ENCODE measurements around the gene TGM4.

TGM4 gene

GRCh38 chr3:44954962-44955361, 80.6 kb downstream of the TGM4 start:
- DNase-seq (ENCODE audit: low spot score): peak; percentile 39

GRCh38 chr3:44955917-44956316, 81.5 kb downstream of the TGM4 start:
- no peak for DNase-seq (ENCODE audit: low spot score)

DNA sequence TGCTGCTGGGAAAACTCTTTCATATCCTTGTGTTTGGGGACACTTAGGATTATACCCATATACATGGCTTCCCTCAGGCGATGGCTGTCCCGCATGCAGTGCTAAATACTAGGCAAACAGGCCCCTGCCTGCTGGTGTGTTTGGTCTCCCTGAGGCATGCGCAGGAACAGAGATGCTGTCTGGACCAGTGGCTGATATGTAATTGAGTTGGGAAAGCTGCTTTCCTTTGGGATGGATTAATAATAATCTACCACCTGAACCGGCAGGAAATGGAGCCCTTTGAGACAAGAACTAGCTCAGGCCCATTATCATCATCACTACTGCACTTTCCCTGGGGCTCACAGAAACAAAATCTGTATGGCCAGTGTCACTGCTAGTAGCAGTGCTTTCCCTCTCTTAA, 83.6 kb downstream of the TGM4 start:
- DNase-seq (ENCODE audit: low spot score): no peak

DNA sequence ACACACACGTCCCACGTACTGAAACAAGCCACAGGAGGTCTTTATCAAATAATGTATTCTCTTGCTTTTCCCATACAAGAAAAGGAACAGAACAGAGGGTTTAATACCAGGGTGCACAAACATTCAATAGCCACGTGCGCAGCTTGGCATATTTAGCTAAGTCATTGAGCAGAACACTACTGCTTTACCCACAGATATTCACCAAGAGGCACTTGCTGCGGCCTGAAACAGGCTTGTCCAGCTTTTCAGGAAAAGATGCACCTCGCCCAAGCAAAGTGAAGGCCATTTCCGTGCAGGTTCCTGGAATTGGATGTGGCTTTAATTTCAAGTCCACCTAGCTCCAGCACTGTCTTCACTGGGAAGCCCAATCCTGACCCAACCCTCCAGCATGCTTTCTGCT, 84.0 kb downstream of the TGM4 start:
- DNase-seq (ENCODE audit: low spot score): no peak

DNA sequence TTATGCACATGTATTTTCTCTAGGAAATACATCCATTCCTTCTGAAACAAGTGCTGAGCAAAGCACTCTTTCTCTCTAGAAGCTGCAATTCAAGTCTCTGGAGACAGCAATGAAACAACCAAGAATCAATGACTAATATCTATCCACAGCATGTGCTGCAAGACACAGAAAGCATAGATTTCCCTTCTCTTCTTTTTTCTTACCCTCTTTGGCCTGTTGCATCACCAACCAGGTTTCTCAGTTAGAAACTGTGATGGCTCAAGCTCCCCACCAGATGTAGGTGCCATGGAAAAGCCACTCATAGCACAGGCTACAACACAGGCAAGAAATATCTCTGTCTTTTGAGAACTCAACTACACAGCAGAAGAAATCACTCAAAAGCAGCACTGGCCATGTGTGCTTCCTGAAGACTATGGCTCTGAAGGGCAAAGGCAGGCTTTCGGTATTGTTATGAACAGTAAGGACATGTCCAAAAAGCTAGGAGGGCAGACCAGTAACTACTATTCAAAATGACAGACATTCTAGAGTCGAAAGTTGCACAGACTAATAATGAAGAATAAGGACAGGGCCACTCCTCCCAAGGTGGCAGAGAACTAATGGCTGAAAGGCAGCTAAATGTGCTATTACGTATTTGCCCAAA, 86.1 kb downstream of the TGM4 start:
- DNase-seq (ENCODE audit: low spot score): no peak

DNA sequence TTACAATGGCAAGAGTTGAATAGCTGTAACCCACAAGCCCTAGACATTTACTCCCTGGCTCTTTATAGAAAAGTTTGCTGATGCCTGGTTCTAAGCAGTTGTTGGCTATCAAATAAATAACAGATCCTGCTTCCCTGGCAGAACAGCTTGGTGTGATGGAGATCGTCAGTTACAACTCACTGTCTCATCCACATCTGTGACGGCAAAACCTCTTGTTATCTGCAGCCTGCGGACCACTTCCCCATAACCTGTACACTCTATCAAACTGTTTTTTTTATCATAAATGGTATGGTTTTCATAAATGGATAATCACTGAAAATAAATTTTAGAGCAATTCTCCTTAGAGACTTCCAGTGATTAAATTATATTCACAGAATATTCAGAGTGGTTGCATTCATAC, 87.5 kb downstream of the TGM4 start:
- DNase-seq (ENCODE audit: low spot score): no peak

DNA sequence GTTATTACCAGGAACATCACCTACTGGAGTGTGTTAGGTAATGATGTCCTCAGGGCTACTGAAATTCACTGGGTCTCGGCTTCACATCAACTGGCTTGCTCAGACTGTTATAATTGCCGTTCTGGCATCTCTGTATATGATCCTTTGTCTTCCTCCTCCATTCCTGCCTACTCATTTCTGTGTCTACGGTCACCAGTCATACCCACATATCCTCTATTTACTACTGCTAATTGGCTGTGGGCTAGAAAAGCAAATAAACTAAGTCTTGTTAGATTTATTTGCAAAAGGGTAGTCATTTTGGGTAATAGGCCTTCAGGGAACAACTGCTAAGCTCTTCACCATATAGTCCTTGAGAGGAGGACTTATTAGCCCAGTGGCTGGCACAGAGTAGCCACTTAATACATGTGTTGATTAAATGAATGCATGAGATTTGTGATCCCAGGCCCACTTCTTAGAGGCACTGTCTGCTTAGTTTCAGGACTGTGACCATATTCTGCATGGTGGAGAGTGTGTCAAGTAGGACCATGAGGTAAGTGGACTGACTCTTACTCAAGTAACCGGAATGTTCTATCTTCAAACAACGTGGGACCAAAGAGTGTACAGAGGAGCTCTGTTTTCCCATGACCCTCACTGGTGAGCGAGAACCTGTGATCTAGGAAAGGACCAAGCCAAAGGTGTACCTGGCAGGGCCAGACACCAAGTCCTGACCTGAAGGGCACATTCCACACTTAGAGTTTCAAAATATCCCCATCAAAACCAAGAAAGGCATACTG, 88.4 kb downstream of the TGM4 start:
- DNase-seq (ENCODE audit: low spot score): no peak

DNA sequence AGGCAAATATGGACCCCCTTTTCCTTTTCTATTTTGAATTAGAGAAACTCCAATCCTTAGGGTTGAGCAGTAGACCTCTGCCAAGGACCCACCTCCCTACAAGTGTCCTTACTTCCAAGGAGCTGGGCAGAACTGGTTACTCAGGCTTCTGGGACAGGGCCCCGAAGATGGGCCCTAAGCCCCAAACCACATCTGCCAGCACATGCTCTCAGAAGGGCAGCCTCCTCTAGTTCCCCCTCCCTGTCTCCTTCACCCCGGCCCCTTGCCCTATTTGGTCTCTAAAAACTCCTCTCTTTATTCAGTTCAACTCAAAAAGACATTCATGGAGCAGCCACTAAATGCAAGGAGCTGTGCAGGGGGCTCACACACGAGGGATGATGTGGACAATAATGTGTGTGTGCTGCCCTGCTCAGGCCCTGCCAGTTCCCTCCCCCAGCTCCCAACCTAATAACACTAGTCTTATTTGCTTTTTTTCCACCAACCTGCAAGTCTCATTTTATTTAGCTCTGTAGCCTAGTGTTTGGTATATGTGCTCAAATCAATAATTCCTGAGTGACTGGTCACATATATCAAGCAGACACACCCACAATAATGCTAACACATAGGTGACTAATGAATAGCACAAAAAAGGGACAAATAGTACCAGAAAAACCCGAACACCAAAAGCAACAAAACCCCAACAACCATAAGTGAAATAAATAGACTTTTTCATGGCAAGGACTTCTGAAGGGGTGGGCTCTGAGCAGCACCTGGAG, 89.3 kb downstream of the TGM4 start:
- no peak for DNase-seq (ENCODE audit: low spot score)
